D341Med (cell line): ENCODE measurements around the gene ZIC1.
A peak's percentile ranks its signal among the peaks of the same experiment; 100 is the strongest.

ENCODE experiments used
- DNase-seq: peaks from one replicate; pipeline ENCODE4 v3.0.0; 2012; ENCODE audit warnings: low spot score

Gene ZIC1

GRCh38 chr3:147380387-147380951, 28.7 kb upstream of the ZIC1 start:
- no peak for DNase-seq

GRCh38 chr3:147380977-147381376, 28.2 kb upstream of the ZIC1 start:
- DNase-seq = no peak

GRCh38 chr3:147381596-147381995, 27.6 kb upstream of the ZIC1 start:
- no peak for DNase-seq

GRCh38 chr3:147383617-147384016, 25.5 kb upstream of the ZIC1 start:
- no peak for DNase-seq

DNA sequence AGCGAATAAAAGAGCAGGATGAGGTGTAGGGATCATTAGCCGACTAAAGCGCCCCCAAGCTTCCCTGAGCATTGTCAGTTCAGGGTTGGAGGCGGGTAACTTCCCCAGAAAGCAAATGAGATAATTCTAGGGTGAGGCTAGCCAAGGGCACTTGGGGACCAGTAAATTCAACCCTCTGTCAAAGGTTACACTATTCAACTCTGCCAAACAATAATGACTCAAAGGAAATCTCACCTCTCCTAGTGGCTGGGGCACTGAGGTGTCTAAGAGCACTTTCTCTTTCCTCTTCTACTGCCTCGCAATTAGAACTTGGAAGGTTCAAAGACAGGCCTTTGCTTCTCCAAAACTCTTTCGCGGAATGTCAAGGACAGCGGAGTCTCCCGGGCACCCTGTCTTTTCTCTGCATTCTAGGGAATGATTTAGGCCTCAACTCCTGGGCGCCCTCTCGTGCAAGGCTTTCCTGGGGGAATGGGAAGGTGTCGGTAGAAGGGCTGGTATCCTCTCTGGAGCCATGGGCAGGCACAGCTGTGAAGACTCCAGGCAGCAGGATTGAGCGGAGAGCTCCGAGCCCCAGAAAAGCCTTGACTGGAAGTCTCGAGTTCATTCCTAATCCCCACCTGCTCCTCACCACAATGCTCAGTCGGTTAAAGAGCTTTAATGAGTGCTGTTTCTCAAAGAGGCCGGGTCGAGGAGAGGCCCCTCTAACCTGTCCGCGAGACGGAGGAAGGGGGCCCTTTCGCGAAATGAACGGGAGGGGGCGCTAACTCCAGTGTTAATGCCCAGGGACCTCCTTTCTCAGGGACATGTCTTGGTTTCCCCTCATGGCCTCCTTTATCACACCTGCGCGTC, 24.7 kb upstream of the ZIC1 start:
- DNase-seq = no peak

GRCh38 chr3:147385059-147386012, 23.8 kb upstream of the ZIC1 start:
- no peak for DNase-seq

- DNase-seq = no peak
These were observed 21.8 kb upstream of the ZIC1 start for GRCh38 chr3:147387291-147387884.

DNA sequence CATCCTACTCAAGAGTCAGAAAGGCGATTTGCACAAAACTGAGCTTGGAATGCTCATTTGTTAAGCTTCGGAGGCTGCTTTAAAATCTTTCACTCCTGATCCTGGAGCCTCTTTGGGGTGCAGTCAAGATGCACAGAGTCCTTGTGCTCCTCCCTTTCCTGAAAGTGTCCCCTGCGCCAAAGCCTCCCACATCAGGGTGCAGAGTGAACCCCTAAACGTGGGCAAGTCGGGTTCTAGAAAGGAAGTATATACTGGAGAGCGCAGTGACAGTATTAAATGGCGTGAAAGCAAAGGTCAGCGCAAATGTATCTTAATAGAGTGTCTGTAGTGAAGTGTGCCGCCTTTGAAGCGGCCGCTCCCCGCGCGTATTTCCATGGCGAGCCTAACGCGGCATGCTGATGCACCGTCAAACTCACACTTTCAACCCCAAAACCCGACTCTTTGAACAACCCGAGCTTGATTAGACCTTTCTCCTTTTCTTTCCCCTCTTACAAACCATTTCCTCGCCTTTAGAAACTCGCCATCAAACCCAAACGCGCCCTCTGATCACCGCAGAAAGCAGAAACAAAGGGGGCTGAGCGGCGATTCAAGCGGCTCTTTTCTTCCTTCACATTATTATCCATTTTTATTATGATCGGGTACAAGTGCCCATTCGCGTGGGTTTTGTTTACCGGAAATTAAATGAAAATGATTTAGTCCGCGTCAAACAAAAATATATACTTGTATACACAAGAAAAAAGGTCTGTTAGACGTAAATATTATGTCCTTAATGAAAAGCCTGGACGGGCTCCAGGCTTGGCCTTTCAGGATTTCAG, 21.1 kb upstream of the ZIC1 start:
- no peak for DNase-seq

DNA sequence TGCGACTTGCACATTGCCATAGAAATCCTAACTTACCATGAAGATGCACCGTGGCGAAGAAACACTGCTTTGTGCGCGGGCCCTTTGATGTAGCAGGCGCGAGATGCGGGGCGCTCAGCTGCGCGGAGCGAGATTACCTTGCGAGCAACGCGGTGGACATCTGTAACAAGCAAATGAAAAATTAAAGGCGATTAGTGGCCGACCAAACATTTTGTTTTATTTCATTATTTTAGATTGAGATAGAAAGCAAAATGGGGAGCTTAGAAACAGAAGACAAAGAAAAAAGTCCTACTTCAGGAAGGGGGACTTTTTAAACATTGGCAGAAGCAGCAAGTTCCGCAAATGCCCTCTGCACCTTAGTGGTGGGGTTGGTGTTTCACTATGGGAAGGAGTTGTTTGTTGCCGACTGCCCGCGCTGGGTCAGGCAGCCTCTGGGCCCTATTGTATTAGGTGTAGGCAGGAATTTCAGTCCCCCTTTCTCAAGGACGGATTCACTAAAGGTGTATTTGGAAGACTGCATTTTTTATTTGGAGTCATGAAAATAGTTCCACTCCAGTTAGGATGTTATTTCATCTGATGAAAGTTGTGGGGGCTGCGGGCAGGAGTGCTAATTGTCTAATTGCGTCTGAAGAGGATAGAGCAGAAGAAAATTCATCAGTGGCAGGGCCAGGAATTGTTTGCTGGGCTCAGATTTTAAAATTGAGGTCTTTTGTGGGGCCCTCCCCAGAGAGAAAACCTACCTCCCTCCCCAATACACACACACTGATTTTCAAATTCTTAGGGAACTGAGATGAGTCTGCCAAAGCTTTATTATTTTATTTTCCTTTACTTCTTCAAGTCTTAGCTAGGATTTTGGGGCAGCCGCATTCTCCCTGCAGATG, 20.2 kb upstream of the ZIC1 start:
- DNase-seq = no peak

DNA sequence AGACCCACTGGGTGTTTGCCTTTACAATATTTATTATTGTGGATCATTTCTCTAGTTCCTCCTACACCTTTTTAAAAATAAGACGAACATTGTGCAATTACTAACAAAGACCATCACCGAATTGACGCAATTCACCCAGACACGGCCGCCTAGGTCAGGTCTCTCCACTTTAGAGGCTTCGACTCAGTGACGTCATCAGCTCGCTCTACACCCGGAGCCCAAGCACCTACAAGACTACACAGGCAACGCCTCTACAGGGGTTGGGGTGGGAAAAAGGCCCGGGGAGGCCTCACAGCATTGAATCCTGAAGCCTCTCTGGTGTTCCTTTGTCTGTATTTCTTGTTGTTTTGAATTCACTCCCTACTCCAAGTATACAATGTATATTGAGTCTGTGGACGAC, 19.4 kb upstream of the ZIC1 start:
- no peak for DNase-seq

DNA sequence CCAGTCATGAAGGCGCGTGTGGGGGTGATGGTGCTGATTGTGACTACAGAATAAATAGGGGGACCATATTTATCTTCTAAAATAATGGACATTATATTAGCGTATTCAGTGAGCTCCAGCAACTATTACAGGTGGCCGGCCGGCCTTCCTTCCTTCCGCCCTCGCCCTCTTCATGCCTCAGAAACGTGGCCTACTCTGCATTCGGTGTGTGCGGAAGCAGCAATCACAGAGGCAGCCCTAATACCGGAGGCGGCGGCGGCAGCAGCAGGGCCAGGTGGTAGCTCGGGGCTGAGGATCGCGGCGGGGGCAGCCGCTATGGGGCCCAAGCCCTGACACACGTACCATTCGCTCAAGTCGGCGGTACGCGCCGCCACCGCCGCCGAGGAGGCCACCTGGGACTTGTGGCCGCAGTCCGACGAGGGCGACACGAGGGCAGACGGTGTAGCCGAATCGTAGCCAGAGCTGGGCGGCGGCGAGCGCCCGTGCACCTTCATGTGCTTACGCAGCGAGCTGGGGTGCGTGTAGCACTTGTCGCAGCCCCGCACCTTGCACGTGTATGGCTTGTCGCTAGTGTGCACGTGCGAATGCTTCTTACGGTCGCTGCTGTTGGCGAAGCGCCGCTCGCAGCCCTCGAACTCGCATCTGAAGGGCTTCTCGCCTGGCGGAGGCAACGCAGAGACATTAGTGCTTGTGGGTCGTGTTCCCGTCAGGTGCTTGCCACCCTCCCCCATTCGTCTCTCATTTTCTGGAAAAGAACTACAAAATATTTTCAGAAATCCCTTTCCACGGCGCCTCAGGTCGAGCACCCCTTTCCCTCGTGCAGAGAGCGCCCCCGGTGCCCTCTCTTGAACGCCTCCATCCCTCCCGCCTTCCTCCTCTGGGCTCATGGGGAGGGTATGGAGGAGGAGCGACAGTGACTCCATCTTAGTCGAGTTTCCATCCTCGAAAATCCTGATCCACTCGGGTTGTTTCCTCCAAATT, 18.3 kb upstream of the ZIC1 start:
- DNase-seq = no peak

DNA sequence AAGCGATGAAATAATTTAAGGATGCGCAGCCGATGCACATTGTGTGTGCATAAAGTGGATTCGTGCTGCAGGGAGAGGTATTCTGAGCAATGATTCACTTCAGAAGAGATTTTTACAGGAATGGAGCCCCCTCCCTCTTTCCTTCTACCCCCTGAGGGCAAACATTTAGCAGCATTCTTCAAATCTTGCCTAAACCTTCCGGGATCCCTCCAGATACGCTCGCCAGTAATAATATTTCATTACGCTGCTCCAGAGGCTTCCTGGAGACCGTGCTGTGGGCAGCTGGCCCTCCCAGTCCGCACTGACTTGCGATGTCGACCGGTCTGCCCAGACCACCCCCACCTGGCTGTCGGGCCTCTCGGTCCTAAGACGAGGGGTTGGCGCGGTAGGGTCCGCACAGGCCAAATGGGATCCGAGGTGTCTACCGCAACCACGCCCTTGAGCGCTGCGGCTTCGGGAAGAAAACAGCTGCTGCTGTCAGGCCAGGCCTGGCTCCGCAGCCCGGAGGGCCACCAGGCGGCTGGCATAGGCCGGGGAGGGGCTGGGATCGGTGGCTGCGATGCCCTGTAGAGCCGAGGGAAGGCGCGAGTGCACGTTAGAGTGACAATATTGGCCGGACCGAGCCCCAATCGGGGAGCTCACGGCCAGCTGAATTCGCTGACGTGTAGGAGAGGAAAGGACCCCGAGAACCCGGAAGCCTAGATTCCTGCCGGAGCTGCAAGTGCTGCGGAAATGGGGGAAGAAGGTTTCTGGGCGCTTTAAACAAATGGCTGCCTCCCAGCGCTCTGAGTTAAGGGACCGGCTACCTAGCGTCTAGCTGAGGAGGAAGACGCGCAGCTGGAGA, 17.2 kb upstream of the ZIC1 start:
- DNase-seq = peak; percentile 66

GRCh38 chr3:147392625-147392946, 16.6 kb upstream of the ZIC1 start:
- no peak for DNase-seq

- no peak for DNase-seq
These were observed 15.8 kb upstream of the ZIC1 start for GRCh38 chr3:147393261-147393942.

DNA sequence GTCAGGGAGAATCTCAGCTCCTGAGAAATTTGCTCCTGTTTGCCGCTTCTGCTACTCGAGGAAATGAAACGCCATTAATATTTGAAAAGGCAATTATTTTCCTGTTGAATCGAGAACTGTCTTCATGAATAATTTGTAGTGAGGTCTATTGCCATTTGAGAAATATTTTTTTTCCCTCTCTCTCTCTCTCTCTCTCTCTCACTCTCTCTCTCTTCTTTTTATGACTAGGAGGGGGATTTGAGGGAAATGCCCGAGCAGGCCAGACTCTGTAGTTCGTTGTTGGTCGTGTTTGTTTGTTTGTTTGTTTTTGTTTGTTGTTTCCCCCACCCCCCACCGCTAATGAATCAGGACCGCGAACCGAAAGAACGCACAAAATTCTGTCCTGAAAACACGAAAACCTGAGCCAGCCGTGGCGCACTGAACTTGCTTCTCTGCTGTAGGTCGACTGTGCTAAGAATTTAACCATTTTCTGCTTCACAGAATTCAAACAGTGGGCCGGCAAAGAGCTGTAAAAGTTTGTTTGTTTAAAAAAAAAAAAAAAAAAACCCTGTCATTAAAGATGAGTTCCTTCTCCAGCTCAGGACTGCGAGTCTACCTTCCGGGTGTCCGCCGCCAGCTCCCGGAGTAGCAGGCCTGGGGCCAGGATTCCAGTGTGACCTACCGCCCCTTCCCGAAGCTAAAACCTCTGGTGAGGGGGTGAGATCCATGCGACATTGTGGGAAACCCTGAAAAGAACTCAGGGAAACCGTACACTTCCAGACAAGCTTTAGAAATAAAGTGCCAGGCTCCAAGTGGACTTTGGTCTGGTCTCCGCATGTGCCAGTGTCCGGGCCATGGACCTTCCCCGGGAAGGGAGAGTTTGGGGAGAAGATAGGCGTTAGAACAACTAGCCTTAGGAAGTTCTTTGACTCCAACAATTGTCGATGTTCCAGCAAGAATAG, 15.0 kb upstream of the ZIC1 start:
- no peak for DNase-seq

DNA sequence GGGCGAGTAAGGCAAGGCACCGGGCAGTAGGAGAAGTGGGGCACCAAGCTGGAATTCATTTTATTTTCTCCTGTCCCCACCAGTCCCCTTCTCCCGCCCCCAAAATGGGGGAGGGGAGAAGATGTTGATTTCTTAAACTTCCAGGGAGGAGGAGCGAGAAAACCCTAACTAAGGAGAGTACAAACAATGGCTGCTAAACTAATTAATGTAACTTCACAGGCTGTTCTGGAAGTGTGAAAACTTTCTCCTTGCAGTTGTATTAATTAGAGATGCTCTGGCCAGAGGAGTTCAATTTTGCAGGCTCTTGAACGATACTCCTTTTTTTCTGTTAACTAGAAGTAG, 14.3 kb upstream of the ZIC1 start:
- DNase-seq = no peak
